ENCODE data around the gene GDNF.

GDNF gene

GRCh38 chr5:37846786-37847310 is 7.0 kb upstream of the GDNF start:
- DNase-seq, result no peak

- DNase-seq, result no peak
These were observed 4.2 kb upstream of the GDNF start for GRCh38 chr5:37844009-37844408.

GRCh38 chr5:37842048-37842447 is 2.2 kb upstream of the GDNF start:
- peak in 1 of 2 experiments; percentile 34 for DNase-seq

GRCh38 chr5:37841203-37841602 is 1.4 kb upstream of the GDNF start:
- DNase-seq, result no peak

GRCh38 chr5:37840053-37841034 is 503 bp upstream of the GDNF start:
- DNase-seq, result peak in 1 of 2 experiments; percentile 58

- DNase-seq, result no peak
These were observed 904 bp downstream of the GDNF start for GRCh38 chr5:37838933-37839341.

GRCh38 chr5:37838152-37838932 is 1.5 kb downstream of the GDNF start:
- DNase-seq, result peak in 1 of 2 experiments; percentile 47

- DNase-seq, result peak; percentile 82 to 94
These were observed 2.3 kb downstream of the GDNF start for GRCh38 chr5:37837414-37838032.

- peak in 1 of 2 experiments; percentile 76 for DNase-seq
These were observed 3.0 kb downstream of the GDNF start for GRCh38 chr5:37836592-37837413.

GRCh38 chr5:37836235-37836591 is 3.6 kb downstream of the GDNF start:
- no peak for DNase-seq

GRCh38 chr5:37835380-37835973 is 4.4 kb downstream of the GDNF start:
- no peak for DNase-seq

GRCh38 chr5:37834542-37835379 is 5.1 kb downstream of the GDNF start:
- DNase-seq, result no peak

- no peak for DNase-seq
These were observed 5.9 kb downstream of the GDNF start for GRCh38 chr5:37833990-37834389.

GRCh38 chr5:37831821-37832534 is 7.9 kb downstream of the GDNF start:
- DNase-seq, result peak in 1 of 2 experiments; percentile 48

- no peak for DNase-seq
These were observed 9.5 kb downstream of the GDNF start for GRCh38 chr5:37830348-37830747.

- no peak for DNase-seq
These were observed 14.4 kb downstream of the GDNF start for GRCh38 chr5:37825334-37825915.

GRCh38 chr5:37823433-37824152 is 16.2 kb downstream of the GDNF start:
- no peak for DNase-seq

- no peak for DNase-seq
These were observed 23.0 kb downstream of the GDNF start for GRCh38 chr5:37816883-37817282.

- DNase-seq, result no peak
These were observed 23.5 kb downstream of the GDNF start for GRCh38 chr5:37816331-37816730.

All from NCI-H446 (cell line).